ENCODE data around the gene DEXI. TPM values are rescaled to one million over a fixed set of nuclear protein-coding genes. Genes with fewer than 3 reads are reported as not detected.
A peak's percentile ranks its signal among the peaks of the same experiment; 100 is the strongest.

Gene DEXI
- total and polyA plus RNA-seq, 7 donors: 13.9 to 99.9 (median 55.0) TPM

- 36 to 57% methylated on average over 21 of the region's 21 CpGs for WGBS, 2 donors
- no peak for TF ChIP-seq CTCF (IDR thresholded peaks at IDR 0.05)
- no peak for TF ChIP-seq POLR2A (IDR thresholded peaks at IDR 0.05)
- TF ChIP-seq POLR2AphosphoS5 (IDR thresholded peaks at IDR 0.05): no peak
- TF ChIP-seq EP300 (IDR thresholded peaks at IDR 0.05): no peak
- no peak for DNase-seq
- Histone ChIP-seq H3K36me3 (no peaks in the 10 kb centered on the region), H3K27me3 (peaks cover 3 to 60% (median 7%) of the 10 kb centered on the region in 3 donors), H3K27ac (peak overlapping the region in 2 of 4 donors; percentile 54 to 55), H3K9me3 (no peaks in the 10 kb centered on the region), H3K4me3 (peak overlapping the region in 3 of 4 donors; percentile 49 to 54 (median 54)), H3K4me1 (peaks cover 0 to 15% (median 10%) of the 10 kb centered on the region in 4 donors)
- intact Hi-C loops (cut with DNase I): no loop called here
Observed at GRCh38 chr16:10879681-10880589, 62.3 kb downstream of the DEXI start.

Other genes with a start within 250 kb of the DEXI start
- 1 to 10 TPM in 1 of 4 donors, under 1 TPM in 1, not detected in 2; 0.83 to 2.1 TPM for gene TEKT5, start 247.5 kb downstream of the DEXI start, total RNA-seq
- under 1 TPM in 1 of 3 donors, not detected in 2; 0.09 TPM for gene TEKT5, start 247.5 kb downstream of the DEXI start, polyA plus RNA-seq
- 10 to 100 TPM; 26.3 to 32.9 (median 31.4) TPM for gene NUBP1, start 198.6 kb downstream of the DEXI start, total RNA-seq
- gene NUBP1, start 198.6 kb downstream of the DEXI start, polyA plus RNA-seq: 10 to 100 TPM; 34.2 to 37.6 (median 36.6) TPM
- under 1 TPM in 3 of 4 donors, not detected in 1; 0.14 to 0.83 (median 0.71) TPM for gene TVP23A, start 123.7 kb downstream of the DEXI start, total RNA-seq
- gene TVP23A, start 123.7 kb downstream of the DEXI start, polyA plus RNA-seq: under 1 TPM in 2 of 3 donors, not detected in 1; 0.46 to 0.98 TPM
- 10 to 100 TPM in 2 of 4 donors, 1 to 10 TPM in 2; 4.9 to 13.6 (median 11.5) TPM for gene CIITA, start 65.3 kb downstream of the DEXI start, total RNA-seq
- 10 to 100 TPM in 1 of 3 donors, 1 to 10 TPM in 2; 1.2 to 53.9 (median 2.4) TPM for gene CIITA, start 65.3 kb downstream of the DEXI start, polyA plus RNA-seq
- 10 to 100 TPM; 21.3 to 35.2 (median 29.5) TPM for gene CLEC16A, start 2.1 kb upstream of the DEXI start, total RNA-seq
- 10 to 100 TPM in 2 of 3 donors, 1 to 10 TPM in 1; 9.6 to 24.6 (median 10.6) TPM for gene CLEC16A, start 2.1 kb upstream of the DEXI start, polyA plus RNA-seq